HEK293 (cell line): ENCODE results near the gene ZNF200.

ENCODE experiments used
- BCL6B ChIP-seq: fragments of 450-650 bp; formaldehyde crosslinking; IDR thresholded peaks from 2 replicates; pipeline ENCODE4 v1.5.1; 2017; ENCODE audit warnings: missing biosample characterization, missing genetic modification characterization
- IKZF3 ChIP-seq: fragments of 450-650 bp; IDR thresholded peaks from 2 replicates; pipeline ENCODE4 v1.5.0; 2018; ENCODE audit warnings: missing biosample characterization, mild to moderate bottlenecking, missing genetic modification characterization, moderate library complexity
- MYNN ChIP-seq: fragments of 450-650 bp; formaldehyde crosslinking; IDR thresholded peaks from 2 replicates; pipeline ENCODE4 v1.5.1; 2016; ENCODE audit warnings: missing biosample characterization, missing genetic modification characterization, borderline replicate concordance
- SP3 ChIP-seq: fragments of 450-650 bp; formaldehyde crosslinking; IDR thresholded peaks from 2 replicates; pipeline ENCODE4 v1.5.1; 2016; ENCODE audit warnings: missing biosample characterization, missing genetic modification characterization
- ZBTB6 ChIP-seq: fragments of 450-650 bp; formaldehyde crosslinking; IDR thresholded peaks from 2 replicates; pipeline ENCODE4 v1.5.1; 2017; ENCODE audit warnings: missing biosample characterization, missing genetic modification characterization
- ZFP69B ChIP-seq: fragments of 450-650 bp; formaldehyde crosslinking; IDR thresholded peaks from 2 replicates; pipeline ENCODE4 v1.5.1; 2016; ENCODE audit warnings: missing biosample characterization, missing genetic modification characterization
- ZNF114 ChIP-seq: fragments of 450-650 bp; formaldehyde crosslinking; IDR thresholded peaks from 2 replicates; pipeline ENCODE4 v1.5.0; 2017; ENCODE audit warnings: missing biosample characterization, missing genetic modification characterization
- ZNF169 ChIP-seq: fragments of 450-650 bp; formaldehyde crosslinking; IDR thresholded peaks from 2 replicates; pipeline ENCODE4 v1.5.1; 2016; ENCODE audit warnings: missing biosample characterization, missing genetic modification characterization
- ZNF211 ChIP-seq: fragments of 450-650 bp; formaldehyde crosslinking; IDR thresholded peaks from 2 replicates; pipeline ENCODE4 v1.5.1; 2016; ENCODE audit warnings: low read depth, missing biosample characterization, missing genetic modification characterization
- ZNF311 ChIP-seq: fragments of 450-650 bp; formaldehyde crosslinking; IDR thresholded peaks from 2 replicates; pipeline ENCODE4 v1.5.1; 2017; ENCODE audit warnings: missing biosample characterization, missing genetic modification characterization, borderline replicate concordance
- ZNF404 ChIP-seq: fragments of 450-650 bp; formaldehyde crosslinking; IDR thresholded peaks from 2 replicates; pipeline ENCODE4 v1.5.1; 2017; ENCODE audit warnings: missing biosample characterization, missing genetic modification characterization
- ZNF561 ChIP-seq: fragments of 450-650 bp; IDR thresholded peaks from 2 replicates; pipeline ENCODE4 v1.5.1; 2018; ENCODE audit warnings: missing biosample characterization, missing genetic modification characterization, borderline replicate concordance
- ZNF580 ChIP-seq: fragments of 450-650 bp; formaldehyde crosslinking; IDR thresholded peaks from 2 replicates; pipeline ENCODE4 v1.5.1; 2016; ENCODE audit warnings: missing biosample characterization, missing genetic modification characterization
- ZNF600 ChIP-seq: fragments of 450-650 bp; formaldehyde crosslinking; IDR thresholded peaks from 2 replicates; pipeline ENCODE4 v1.5.1; 2016; ENCODE audit warnings: missing biosample characterization, missing genetic modification characterization
- ZNF670 ChIP-seq: fragments of 450-650 bp; formaldehyde crosslinking; IDR thresholded peaks from 2 replicates; pipeline ENCODE4 v1.5.1; 2016; ENCODE audit warnings: missing biosample characterization, missing genetic modification characterization, low read depth
- ZNF707 ChIP-seq: fragments of 450-650 bp; formaldehyde crosslinking; IDR thresholded peaks from 2 replicates; pipeline ENCODE4 v1.5.1; 2016; ENCODE audit warnings: missing biosample characterization, missing genetic modification characterization
- ZNF785 ChIP-seq: fragments of 450-650 bp; formaldehyde crosslinking; IDR thresholded peaks from 2 replicates; pipeline ENCODE4 v1.5.1; 2016; ENCODE audit warnings: missing biosample characterization, missing genetic modification characterization

The ZNF200 gene

GRCh38 chr16:3173892-3174617 is 60.9 kb downstream of the ZNF200 start (continued):
- TF ChIP-seq ZNF169 (tag by site-specific recombination) = no peak
- TF ChIP-seq ZNF561 (tag by site-specific recombination) = no peak
- TF ChIP-seq ZNF311 (tag by site-specific recombination) = no peak
- TF ChIP-seq MYNN (tag by site-specific recombination) = no peak
- no peak for TF ChIP-seq ZNF670 (tag by site-specific recombination)
- no peak for TF ChIP-seq ZNF785 (tag by site-specific recombination)
- TF ChIP-seq ZNF211 (tag by site-specific recombination) = no peak
- no peak for TF ChIP-seq ZNF404
- no peak for TF ChIP-seq ZNF114 (tag by site-specific recombination)
- TF ChIP-seq ZNF580 (tag by site-specific recombination) = peak; percentile 84
- no peak for TF ChIP-seq ZFP69B (tag by site-specific recombination)
- peak; percentile 85 for TF ChIP-seq ZBTB6 (tag by site-specific recombination)
- TF ChIP-seq ZNF600 (tag by site-specific recombination) = peak; percentile 47; the same call in 1 of the 2 replicates
- TF ChIP-seq BCL6B (tag by site-specific recombination) = no peak
- peak; percentile 37; the same call in 1 of the 2 replicates for TF ChIP-seq SP3 (tag by site-specific recombination)
- peak; percentile 67; the same call in 1 of the 2 replicates for TF ChIP-seq IKZF3
- no peak for TF ChIP-seq ZNF707 (tag by site-specific recombination)
